Right lobe of liver (tissue), 6 donors: ENCODE measurements around the gene ANKRD18A. TPM values are rescaled to one million over a fixed set of nuclear protein-coding genes. Genes with fewer than 3 reads are reported as not detected.
A peak's percentile ranks its signal among the peaks of the same experiment; 100 is the strongest.
"Not testable (repeated sequence)": the region's sequence is repeated elsewhere in the genome, so short reads cannot be mapped to it uniquely, and the experiment has no call there.

ENCODE experiments used
- ATAC-seq, 4 donors: fragments of 200-7000 bp; cut with Tn5 transposase; one replicate each; pipeline ENCODE4 v1.9.1; 2020; ENCODE audit warnings: mild to moderate bottlenecking in 4 of 4, moderate library complexity in 4 of 4
- DNase-seq, 3 donors: peaks; one replicate each; pipeline ENCODE4 v3.0.0-alpha.2; 2020
- H3K27ac ChIP-seq, 3 donors: fragments of 200-600 bp; one replicate each; pipeline ENCODE4 v1.8.0; 2022
- H3K27me3 ChIP-seq, 2 donors: fragments of 200-600 bp; one replicate each; pipeline ENCODE4 v1.8.0; 2022
- H3K36me3 ChIP-seq, 4 donors: fragments of 200-600 bp; sonication (generic) in 1 of 4; one replicate each; pipeline versions ENCODE4 v1.5.1 to v1.8.0; 2017 to 2022; ENCODE audit warnings: control low read depth in 1 of 4
- H3K4me1 ChIP-seq, 4 donors: fragments of 200-600 bp; sonication (generic) in 1 of 4; one replicate each; pipeline versions ENCODE4 v1.5.1 to v1.8.0; 2017 to 2022; ENCODE audit warnings: control low read depth in 1 of 4
- H3K4me3 ChIP-seq, 3 donors: fragments of 200-600 bp; one replicate each; pipeline ENCODE4 v1.8.0; 2022
- H3K9me3 ChIP-seq, 4 donors: fragments of 200-600 bp; sonication (generic) in 1 of 4; one replicate each; pipeline versions ENCODE4 v1.5.1 to v1.8.0; 2017 to 2022; ENCODE audit warnings: control low read depth in 1 of 4
- POLR2A ChIP-seq: fragments of 450-650 bp; IDR thresholded peaks from one replicate; pipeline ENCODE4 v1.6.1; 2017; ENCODE audit warnings: antibody characterized with exemption, mild to moderate bottlenecking
- WGBS: methylation state at CpG from one replicate; pipeline ENCODE4 v1.1.6; 2018; ENCODE audit warnings: low coverage, low lambda C conversion rate; ENCODE audit not compliant: insufficient coverage; ENCODE audit errors: missing lambda C conversion rate; 5-methylcytosine and 5-hydroxymethylcytosine counted together
- intact Hi-C, 2 donors: fragments of 100-400 bp; cut with DNase I; formaldehyde crosslinking; loops; one replicate each; pipeline versions ENCODE4 v1.11.2 to v1.14.1; 2022
- total RNA-seq, 6 experiments: library from RNA; depleted of rRNA in 2 of 6; stranded (reverse); fragments of >200 nt in 2 of 6; fragmentation: NEBNext Ultra II Directional in 3 of 6; extraction: Animal tissue kit (Norgen Biotek cat#: 25700) in 3 of 6; gene quantifications; one replicate each; pipeline versions ENCODE4 v1.1.0 to v1.2.4, GENCODE V29; 2016 to 2023
- TF ChIP-seq, protein P1 (sequence below), 4 donors: fragments of 200-600 bp in 3 of 4; fragments of 450-650 bp in 1 of 4; IDR thresholded peaks; one replicate each; pipeline versions ENCODE4 v1.5.1 to v1.8.0; 2016 to 2022; ENCODE audit warnings: antibody characterized with exemption in 4 of 4, mild to moderate bottlenecking in 2 of 4
- donor health status: DM: no; HTN: yes; CAD: no.
- donor health status: DM: no; HTN: no; CAD: no.
- donor health status: DM: no; HTN: no; CAD: no.
- donor health status: DM: no; HTN: yes; CAD: no.
- donor health status: DM: no; HTN: yes; CAD: no.

ANKRD18A gene
- total RNA-seq, 6 experiments from 2014 or later = 0.87 to 4.5 (median 1.7) TPM

- ATAC-seq (peak; percentile 12 to 54 (median 40)), DNase-seq (peak; percentile 46 to 67 (median 55))
- intact Hi-C loops = no loop called here
Observed at GRCh38 chr9:38621434-38622287, 1.3 kb upstream of the ANKRD18A start.

GRCh38 chr9:38619556-38620447 lies 594 bp downstream of the ANKRD18A start:
- no peak for TF ChIP-seq POLR2A
- TF ChIP-seq, protein P1, sequence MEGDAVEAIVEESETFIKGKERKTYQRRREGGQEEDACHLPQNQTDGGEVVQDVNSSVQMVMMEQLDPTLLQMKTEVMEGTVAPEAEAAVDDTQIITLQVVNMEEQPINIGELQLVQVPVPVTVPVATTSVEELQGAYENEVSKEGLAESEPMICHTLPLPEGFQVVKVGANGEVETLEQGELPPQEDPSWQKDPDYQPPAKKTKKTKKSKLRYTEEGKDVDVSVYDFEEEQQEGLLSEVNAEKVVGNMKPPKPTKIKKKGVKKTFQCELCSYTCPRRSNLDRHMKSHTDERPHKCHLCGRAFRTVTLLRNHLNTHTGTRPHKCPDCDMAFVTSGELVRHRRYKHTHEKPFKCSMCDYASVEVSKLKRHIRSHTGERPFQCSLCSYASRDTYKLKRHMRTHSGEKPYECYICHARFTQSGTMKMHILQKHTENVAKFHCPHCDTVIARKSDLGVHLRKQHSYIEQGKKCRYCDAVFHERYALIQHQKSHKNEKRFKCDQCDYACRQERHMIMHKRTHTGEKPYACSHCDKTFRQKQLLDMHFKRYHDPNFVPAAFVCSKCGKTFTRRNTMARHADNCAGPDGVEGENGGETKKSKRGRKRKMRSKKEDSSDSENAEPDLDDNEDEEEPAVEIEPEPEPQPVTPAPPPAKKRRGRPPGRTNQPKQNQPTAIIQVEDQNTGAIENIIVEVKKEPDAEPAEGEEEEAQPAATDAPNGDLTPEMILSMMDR (IDR thresholded peaks at IDR 0.05) = no peak
- DNase-seq (peak; percentile 38 to 59 (median 55)), ATAC-seq (peak; percentile 18 to 48 (median 22))
- Histone ChIP-seq H3K27me3 (peaks cover 0 to 4% of the 10 kb centered on the region in 2 donors), H3K27ac (no peak overlapping the region), H3K9me3 (no peaks in the 10 kb centered on the region), H3K4me3 (peak overlapping the region; percentile 45 to 59 (median 56)), H3K4me1 (peaks cover 0 to 13% (median 4%) of the 10 kb centered on the region in 4 donors), H3K36me3 (no peaks in the 10 kb centered on the region)
- WGBS = 6% methylated on average over 13 of the region's 58 CpGs
- intact Hi-C loops = no loop called here

More at GRCh38 chr9:38621434-38622287, 1.3 kb upstream of the ANKRD18A start:
- H3K9me3 ChIP-seq = no peaks in the 10 kb centered on the region
- H3K27ac ChIP-seq = no peak overlapping the region
- peak overlapping the region; percentile 45 to 59 (median 56) for H3K4me3 ChIP-seq
- no peaks in the 10 kb centered on the region for H3K36me3 ChIP-seq
- no CpG with 5 or more reads among the region's 67 CpGs for WGBS
- H3K4me1 ChIP-seq = peaks cover 0 to 13% (median 4%) of the 10 kb centered on the region in 4 donors
- H3K27me3 ChIP-seq = peaks cover 0 to 4% of the 10 kb centered on the region in 2 donors
- TF ChIP-seq, protein P1 (IDR thresholded peaks at IDR 0.05) = no peak
- no peak for TF ChIP-seq POLR2A

- DNase-seq, ATAC-seq, H3K9me3 ChIP-seq, H3K27ac ChIP-seq, H3K4me3 ChIP-seq, H3K4me1 ChIP-seq, H3K36me3 ChIP-seq, intact Hi-C loops, H3K27me3 ChIP-seq: not testable (repeated sequence)
- WGBS = 62% methylated on average over 2 of the region's 2 CpGs
Observed at GRCh38 chr9:38598029-38598745, 22.2 kb downstream of the ANKRD18A start.

DNA sequence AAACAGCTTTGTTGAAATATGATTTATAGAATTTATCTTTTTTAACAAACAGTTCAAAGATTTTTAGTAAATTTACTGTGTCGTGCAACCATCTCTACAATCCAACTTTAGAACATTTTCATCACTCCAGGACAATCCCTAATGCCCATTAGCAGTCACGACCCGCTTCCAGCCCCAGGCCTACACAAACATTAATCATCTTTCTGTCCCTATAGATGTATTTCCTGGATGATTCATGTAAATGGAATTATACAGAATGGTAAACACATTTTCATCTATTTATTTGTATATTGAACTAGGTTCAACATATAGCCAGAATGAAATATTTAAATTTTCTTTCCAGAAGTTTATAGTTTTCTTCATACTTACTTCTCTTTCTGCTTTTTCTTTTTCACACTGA lies 25.3 kb downstream of the ANKRD18A start:
- H3K36me3 ChIP-seq, intact Hi-C loops, H3K27me3 ChIP-seq, H3K4me3 ChIP-seq, ATAC-seq, H3K27ac ChIP-seq, H3K9me3 ChIP-seq, DNase-seq, H3K4me1 ChIP-seq: not testable (repeated sequence)
- WGBS = 72% methylated on average over 3 of the region's 3 CpGs

DNA sequence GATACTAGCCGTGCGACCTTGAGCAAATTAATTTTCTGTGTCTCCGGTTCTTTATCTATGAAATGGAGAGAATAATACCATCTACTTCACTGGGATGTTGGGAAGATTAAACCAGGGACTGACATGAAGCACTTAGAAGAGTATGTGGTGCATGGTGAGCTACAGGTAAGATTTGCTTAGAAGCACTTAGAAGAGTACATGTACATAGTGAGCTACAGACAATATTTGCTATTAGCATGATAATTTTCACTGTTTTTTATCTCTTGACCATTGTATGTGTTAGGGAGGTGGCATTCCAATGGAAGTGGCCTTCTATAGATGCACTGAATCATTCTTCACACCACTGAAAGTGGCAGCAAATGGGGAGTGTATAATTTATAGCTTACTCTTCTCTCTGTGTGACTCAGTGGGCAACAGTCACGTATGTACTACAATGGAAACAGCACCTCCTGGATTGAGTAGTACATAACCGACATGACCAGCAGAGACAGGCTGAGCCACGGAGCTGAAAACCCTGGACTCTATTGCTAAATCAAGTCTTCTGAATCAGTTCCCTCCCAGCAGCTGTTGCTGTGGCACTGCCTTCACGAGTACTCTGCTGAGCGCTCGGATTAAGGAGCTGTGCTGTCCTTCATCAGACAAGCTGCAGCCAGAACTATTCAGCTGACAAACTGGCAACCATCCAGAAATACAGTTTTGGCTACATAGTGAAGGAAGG lies 28.9 kb downstream of the ANKRD18A start:
- H3K27ac ChIP-seq, H3K27me3 ChIP-seq, ATAC-seq, H3K4me1 ChIP-seq, H3K4me3 ChIP-seq, H3K9me3 ChIP-seq, intact Hi-C loops, H3K36me3 ChIP-seq, DNase-seq: not testable (repeated sequence)
- 51% methylated on average over 6 of the region's 9 CpGs for WGBS

DNA sequence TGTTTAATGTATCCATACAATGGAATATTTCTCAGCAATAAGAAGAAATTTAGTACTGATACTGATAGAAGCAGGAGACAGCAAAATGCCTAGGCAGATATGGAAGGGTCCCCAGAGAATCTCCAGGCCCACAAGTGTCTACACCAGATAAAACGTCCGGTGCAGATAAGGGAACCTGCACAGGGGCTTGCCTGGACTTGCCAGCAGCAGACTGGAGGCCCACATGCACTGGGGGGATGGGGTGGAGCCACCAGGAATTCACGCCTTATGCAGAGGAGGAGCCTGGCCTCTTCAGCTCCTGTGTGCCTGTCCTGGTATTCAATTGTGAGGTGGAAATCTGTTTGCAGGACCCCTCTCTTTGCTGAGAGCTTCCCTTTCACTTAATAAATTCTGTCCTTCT lies 36.6 kb downstream of the ANKRD18A start:
- H3K4me3 ChIP-seq, DNase-seq, H3K4me1 ChIP-seq, H3K27ac ChIP-seq, H3K27me3 ChIP-seq, H3K9me3 ChIP-seq, H3K36me3 ChIP-seq, ATAC-seq, intact Hi-C loops: not testable (repeated sequence)
- WGBS = 34% methylated on average over 2 of the region's 3 CpGs

DNA sequence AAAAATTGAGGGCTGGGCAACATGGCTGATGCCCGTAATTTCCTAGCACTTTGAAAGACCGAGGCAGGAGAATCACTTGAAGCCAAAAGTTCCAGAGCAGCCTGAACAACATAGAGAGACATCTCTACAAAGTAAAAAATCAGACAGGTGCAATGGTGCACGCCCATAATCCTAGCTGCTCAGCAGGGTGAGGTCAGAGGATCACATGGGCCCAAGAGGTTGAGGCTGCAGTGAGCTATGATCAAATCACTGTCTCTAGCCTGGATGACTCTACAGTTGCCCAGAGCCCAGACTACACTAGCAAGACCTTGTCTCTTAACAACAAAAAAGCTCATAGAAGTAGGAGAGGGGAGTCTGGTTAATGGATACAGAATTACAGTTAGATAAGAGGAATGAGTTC lies 40.3 kb downstream of the ANKRD18A start:
- H3K9me3 ChIP-seq, H3K27ac ChIP-seq, H3K4me3 ChIP-seq, H3K27me3 ChIP-seq, intact Hi-C loops, H3K4me1 ChIP-seq, ATAC-seq, DNase-seq, H3K36me3 ChIP-seq: not testable (repeated sequence)
- WGBS = 100% methylated on average over 3 of the region's 3 CpGs
